Measurements from ENCODE around the gene GRM5.

- no peak for TF ChIP-seq EZH2 (IDR thresholded peaks at IDR 0.05; ENCODE audit: borderline replicate concordance, low read length)
- no peak for TF ChIP-seq CTCF (IDR thresholded peaks at IDR 0.05; ENCODE audit: low read length)
These were observed 475.4 kb downstream of the GRM5 start for GRCh38 chr11:88590361-88590760.
